HG02678 (cell line): Measurements from ENCODE around the gene GNA14.
"Not testable (repeated sequence)": the region's sequence is repeated elsewhere in the genome, so short reads cannot be mapped to it uniquely, and the experiment has no call there.

Source experiments
- ATAC-seq: cut with Tn5 transposase; IDR thresholded peaks from one replicate; pipeline ENCODE4 v1.9.1; 2021; ENCODE audit warnings: mild to moderate bottlenecking, moderate library complexity; ENCODE audit not compliant: unreplicated experiment

Gene GNA14

GRCh38 chr9:77455312-77455927 lies 192.7 kb downstream of the GNA14 start:
- peak; percentile 52 for ATAC-seq

GRCh38 chr9:77454663-77455062 lies 193.5 kb downstream of the GNA14 start:
- no peak for ATAC-seq

- ATAC-seq: no peak
Measured at GRCh38 chr9:77453825-77454647, 194.1 kb downstream of the GNA14 start.

- ATAC-seq: no peak
Measured at GRCh38 chr9:77451507-77451906, 196.6 kb downstream of the GNA14 start.

GRCh38 chr9:77450085-77450475 lies 198.0 kb downstream of the GNA14 start:
- ATAC-seq: no peak

- no peak for ATAC-seq
Measured at GRCh38 chr9:77449240-77450084, 198.7 kb downstream of the GNA14 start.

- no peak for ATAC-seq
Measured at GRCh38 chr9:77447646-77448045, 200.5 kb downstream of the GNA14 start.

GRCh38 chr9:77442436-77442835 lies 205.7 kb downstream of the GNA14 start:
- no peak for ATAC-seq

GRCh38 chr9:77441124-77441523 lies 207.0 kb downstream of the GNA14 start:
- ATAC-seq: not testable (repeated sequence)

GRCh38 chr9:77440057-77440456 lies 208.1 kb downstream of the GNA14 start:
- no peak for ATAC-seq

- ATAC-seq: no peak
Measured at GRCh38 chr9:77438653-77439052, 209.5 kb downstream of the GNA14 start.

GRCh38 chr9:77435688-77436087 lies 212.4 kb downstream of the GNA14 start:
- ATAC-seq: no peak

- ATAC-seq: no peak
Measured at GRCh38 chr9:77435277-77435676, 212.8 kb downstream of the GNA14 start.

- peak; percentile 68 for ATAC-seq
Measured at GRCh38 chr9:77433675-77434445, 214.3 kb downstream of the GNA14 start.

- ATAC-seq: no peak
Measured at GRCh38 chr9:77432053-77432452, 216.1 kb downstream of the GNA14 start.

GRCh38 chr9:77429928-77430327 lies 218.2 kb downstream of the GNA14 start:
- no peak for ATAC-seq

GRCh38 chr9:77427256-77427927 lies 220.7 kb downstream of the GNA14 start:
- no peak for ATAC-seq

GRCh38 chr9:77426712-77427111 lies 221.4 kb downstream of the GNA14 start:
- no peak for ATAC-seq

- ATAC-seq: no peak
Measured at GRCh38 chr9:77424993-77425392, 223.1 kb downstream of the GNA14 start.

- no peak for ATAC-seq
Measured at GRCh38 chr9:77423841-77424240, 224.3 kb downstream of the GNA14 start.
